Tibial nerve (tissue), 4 donors: ENCODE data around the gene STON2. TPM values are rescaled to one million over a fixed set of nuclear protein-coding genes. Genes with fewer than 3 reads are reported as not detected.
"Not testable (repeated sequence)": the region's sequence is repeated elsewhere in the genome, so short reads cannot be mapped to it uniquely, and the experiment has no call there.

Experiments
- DNase-seq, 2 donors: peaks; one replicate each; pipeline ENCODE4 v3.0.0-alpha.2; 2019; ENCODE audit warnings: low spot score in 2 of 2
- H3K27ac ChIP-seq, 4 donors: fragments of 200-600 bp; sonication (generic) in 3 of 4; one replicate each; pipeline ENCODE4 v1.5.1; 2017 to 2019; ENCODE audit warnings: mild to moderate bottlenecking in 1 of 4
- H3K27me3 ChIP-seq, 2 donors: fragments of 200-600 bp; sonication (generic) in 1 of 2; one replicate each; pipeline versions ENCODE4 v1.5.1 to v1.6.0; 2017 to 2019
- H3K36me3 ChIP-seq, 3 donors: fragments of 200-600 bp; sonication (generic); one replicate each; pipeline ENCODE4 v1.5.1; 2018 to 2019
- H3K4me1 ChIP-seq, 4 donors: fragments of 200-600 bp; sonication (generic) in 3 of 4; one replicate each; pipeline ENCODE4 v1.5.1; 2017 to 2019
- H3K4me3 ChIP-seq, 4 donors: fragments of 200-600 bp; sonication (generic) in 3 of 4; one replicate each; pipeline ENCODE4 v1.5.1; 2017 to 2019; ENCODE audit warnings: mild to moderate bottlenecking in 1 of 4, moderate library complexity in 1 of 4
- H3K9me3 ChIP-seq, 4 donors: fragments of 200-600 bp; sonication (generic) in 3 of 4; one replicate each; pipeline ENCODE4 v1.5.1; 2017 to 2019
- CTCF ChIP-seq, 5 experiments: fragments of 200-600 bp in 3 of 5; fragments of 450-650 bp in 2 of 5; sonication (generic) in 3 of 5; IDR thresholded peaks; one replicate each; pipeline ENCODE4 v1.5.1; 2016 to 2019; ENCODE audit warnings: antibody characterized with exemption in 5 of 5, mild to moderate bottlenecking in 3 of 5, moderate library complexity in 2 of 5
- EP300 ChIP-seq, 2 donors: sonication (generic); formaldehyde crosslinking; IDR thresholded peaks; one replicate each; pipeline ENCODE4 v1.6.1; 2017; ENCODE audit warnings: antibody characterized with exemption in 2 of 2, mild to moderate bottlenecking in 1 of 2
- POLR2A ChIP-seq, 2 donors: fragments of 450-650 bp; IDR thresholded peaks; one replicate each; pipeline ENCODE4 v1.6.1; 2017; ENCODE audit warnings: antibody characterized with exemption in 2 of 2, mild to moderate bottlenecking in 2 of 2, moderate library complexity in 2 of 2
- WGBS, 2 donors: methylation state at CpG; one replicate each; pipeline ENCODE4 v1.1.5; 2018; 5-methylcytosine and 5-hydroxymethylcytosine counted together
- total RNA-seq, 4 donors: library from RNA; depleted of rRNA; stranded (reverse); fragments of >200 nt; gene quantifications; one replicate each; pipeline ENCODE4 v1.1.0, GENCODE V29; 2016

STON2 gene
- total RNA-seq, 4 donors from 2014 or later: 21.6 to 62.0 (median 34.7) TPM

- peaks cover 0 to 15% (median 0%) of the 10 kb centered on the region in 4 donors for H3K4me1 ChIP-seq
- H3K4me3 ChIP-seq: no peak overlapping the region
- peak overlapping the region in 1 of 4 donors; percentile 8 for H3K27ac ChIP-seq
- TF ChIP-seq POLR2A (IDR thresholded peaks at IDR 0.05) (no peak), CTCF (IDR thresholded peaks at IDR 0.05) (no peak), EP300 (IDR thresholded peaks at IDR 0.05) (no peak)
- H3K36me3 ChIP-seq: no peaks in the 10 kb centered on the region
- no peaks in the 10 kb centered on the region for H3K27me3 ChIP-seq
- 57 to 61% methylated on average over 7 of the region's 7 CpGs for WGBS, 2 donors
- DNase-seq: no peak
- H3K9me3 ChIP-seq: peaks cover 0 to 4% (median 0%) of the 10 kb centered on the region in 4 donors
These were observed 14.2 kb downstream of the STON2 start for GRCh38 chr14:81385886-81386285.

GRCh38 chr14:81385419-81385818 is 14.7 kb downstream of the STON2 start:
- no peaks in the 10 kb centered on the region for H3K27me3 ChIP-seq
- H3K4me1 ChIP-seq: peaks cover 0 to 15% (median 0%) of the 10 kb centered on the region in 4 donors
- H3K4me3 ChIP-seq: no peak overlapping the region
- no peaks in the 10 kb centered on the region for H3K36me3 ChIP-seq
- no peaks in the 10 kb centered on the region for H3K9me3 ChIP-seq
- no peak for TF ChIP-seq CTCF (IDR thresholded peaks at IDR 0.05)
- no peak for TF ChIP-seq POLR2A (IDR thresholded peaks at IDR 0.05)
- no peak for TF ChIP-seq EP300 (IDR thresholded peaks at IDR 0.05)
- no peak for DNase-seq
- 94 to 100% methylated on average over 1 of the region's 1 CpG for WGBS, 2 donors
- H3K27ac ChIP-seq: no peak overlapping the region

- DNase-seq: no peak
- WGBS, 2 donors: 13 to 29% methylated on average over 1 of the region's 1 CpG
- Histone ChIP-seq H3K36me3 (no peaks in the 10 kb centered on the region), H3K27ac (no peak overlapping the region), H3K27me3 (no peaks in the 10 kb centered on the region), H3K4me3 (no peak overlapping the region), H3K9me3 (no peaks in the 10 kb centered on the region), H3K4me1 (peaks cover 0 to 15% (median 0%) of the 10 kb centered on the region in 4 donors)
- TF ChIP-seq POLR2A (IDR thresholded peaks at IDR 0.05): no peak
- no peak for TF ChIP-seq CTCF (IDR thresholded peaks at IDR 0.05)
- peak in 1 of 2 donors; percentile 61 for TF ChIP-seq EP300 (IDR thresholded peaks at IDR 0.05)
These were observed 15.2 kb downstream of the STON2 start for GRCh38 chr14:81384900-81385299.

- 75 to 79% methylated on average over 8 of the region's 8 CpGs for WGBS, 2 donors
- TF ChIP-seq POLR2A (IDR thresholded peaks at IDR 0.05): no peak
- Histone ChIP-seq H3K4me3 (no peak overlapping the region), H3K36me3 (no peaks in the 10 kb centered on the region), H3K27me3 (no peaks in the 10 kb centered on the region), H3K27ac (no peak overlapping the region), H3K9me3 (no peaks in the 10 kb centered on the region), H3K4me1 (peaks cover 0 to 15% (median 0%) of the 10 kb centered on the region in 4 donors)
- DNase-seq: no peak
These were observed 17.5 kb downstream of the STON2 start for GRCh38 chr14:81382517-81383225.

- not testable (repeated sequence) for H3K4me3 ChIP-seq, H3K36me3 ChIP-seq, H3K9me3 ChIP-seq, H3K27me3 ChIP-seq, H3K4me1 ChIP-seq, H3K27ac ChIP-seq, DNase-seq
- 48 to 96% methylated on average over 2 of the region's 2 CpGs for WGBS, 2 donors
These were observed 20.1 kb downstream of the STON2 start for GRCh38 chr14:81380009-81380408.

GRCh38 chr14:81371802-81372201 is 28.3 kb downstream of the STON2 start:
- Histone ChIP-seq H3K4me1 (no peaks in the 10 kb centered on the region), H3K9me3 (no peaks in the 10 kb centered on the region), H3K27me3 (no peaks in the 10 kb centered on the region), H3K36me3 (no peaks in the 10 kb centered on the region), H3K27ac (no peak overlapping the region), H3K4me3 (no peak overlapping the region)
- no peak for DNase-seq
- 94 to 96% methylated on average over 1 of the region's 1 CpG for WGBS, 2 donors
- TF ChIP-seq EP300 (IDR thresholded peaks at IDR 0.05) (no peak), POLR2A (IDR thresholded peaks at IDR 0.05) (no peak), CTCF (IDR thresholded peaks at IDR 0.05) (no peak)
